ENCODE results near the gene FBXL17.

The FBXL17 gene

GRCh38 chr5:107858788-107859187 is 523.1 kb downstream of the FBXL17 start:
- DNase-seq (ENCODE audit: low read depth) = no peak

DNA sequence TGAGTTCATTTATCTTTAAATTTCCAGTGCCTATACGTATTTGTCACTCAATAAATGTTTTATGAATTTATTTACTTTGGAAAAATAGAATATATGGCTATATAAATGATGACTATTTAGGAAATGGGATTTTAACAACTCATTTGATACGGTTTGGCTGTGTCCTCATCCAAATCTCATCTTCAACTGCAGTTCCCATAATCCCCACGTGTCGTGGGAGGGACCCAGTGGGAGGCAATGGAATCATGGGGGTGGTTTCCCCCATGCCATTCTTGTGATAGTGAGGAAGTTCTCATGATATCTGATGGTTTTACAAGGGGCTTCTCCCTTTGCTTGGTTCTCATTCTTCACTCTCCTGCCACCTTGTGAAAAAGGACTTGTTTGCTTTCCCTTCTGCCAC is 523.6 kb downstream of the FBXL17 start:
- DNase-seq (ENCODE audit: low read depth) = no peak

- DNase-seq (ENCODE audit: low read depth) = no peak
Measured at GRCh38 chr5:107857785-107858184, 524.1 kb downstream of the FBXL17 start.

DNA sequence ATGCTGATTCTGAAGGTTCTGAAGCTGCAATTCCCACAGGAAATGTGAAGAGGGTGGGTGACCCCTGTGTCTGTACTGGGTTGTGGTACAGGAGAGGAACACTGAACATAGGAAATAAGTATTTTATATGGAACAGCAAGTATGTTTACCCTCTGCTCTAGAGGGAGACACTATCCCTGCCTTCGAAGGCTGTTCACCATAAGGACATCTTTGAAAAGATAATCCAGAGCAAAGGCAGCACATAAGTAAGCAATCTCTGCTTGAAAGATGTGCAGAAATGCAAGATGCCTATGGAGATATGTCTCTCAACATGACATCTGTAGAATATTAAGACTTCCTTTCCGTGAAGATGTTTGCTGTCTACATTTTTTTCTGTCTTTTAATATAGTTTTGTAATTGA is 526.7 kb downstream of the FBXL17 start:
- DNase-seq (ENCODE audit: low read depth) = no peak

- no peak for DNase-seq (ENCODE audit: low read depth)
Measured at GRCh38 chr5:107853696-107854095, 528.2 kb downstream of the FBXL17 start.

DNA sequence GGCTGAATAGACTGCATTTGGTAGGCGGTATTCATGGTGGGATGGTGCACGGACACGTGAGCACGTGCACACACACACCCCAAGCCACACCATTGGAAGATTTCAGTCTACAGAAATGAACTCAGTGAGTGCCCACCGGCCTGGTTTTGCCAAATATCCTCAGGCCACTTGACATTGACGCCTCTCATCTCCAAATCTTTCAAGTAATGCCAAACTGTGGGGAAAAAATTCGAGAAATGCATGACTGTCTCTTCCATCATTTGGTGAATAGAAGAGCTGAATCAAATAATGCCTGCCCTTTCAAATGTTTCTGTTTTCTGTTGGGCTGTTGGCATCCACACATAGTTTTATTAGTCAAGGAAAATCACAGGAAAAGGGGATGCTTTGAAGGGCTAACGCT is 528.9 kb downstream of the FBXL17 start:
- DNase-seq (ENCODE audit: low read depth) = no peak

DNA sequence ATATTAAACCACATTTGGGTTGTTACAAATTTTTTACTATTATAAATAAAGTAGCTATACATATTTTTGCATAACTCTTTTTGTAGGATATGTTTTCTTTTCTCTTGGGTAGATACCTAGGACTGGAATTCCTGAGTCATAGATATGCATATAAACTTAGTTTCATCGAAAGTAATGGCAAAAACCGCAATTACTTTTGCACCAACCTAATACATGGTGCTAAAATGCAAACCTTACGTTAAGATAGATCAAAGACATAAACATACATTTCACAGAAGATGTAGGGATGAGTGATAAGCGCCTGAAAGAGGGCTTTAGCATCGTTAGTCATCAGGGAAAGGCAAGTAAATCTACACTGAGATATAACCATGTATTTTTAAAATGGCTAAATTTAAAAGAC is 532.8 kb downstream of the FBXL17 start:
- DNase-seq (ENCODE audit: low read depth) = no peak

DNA sequence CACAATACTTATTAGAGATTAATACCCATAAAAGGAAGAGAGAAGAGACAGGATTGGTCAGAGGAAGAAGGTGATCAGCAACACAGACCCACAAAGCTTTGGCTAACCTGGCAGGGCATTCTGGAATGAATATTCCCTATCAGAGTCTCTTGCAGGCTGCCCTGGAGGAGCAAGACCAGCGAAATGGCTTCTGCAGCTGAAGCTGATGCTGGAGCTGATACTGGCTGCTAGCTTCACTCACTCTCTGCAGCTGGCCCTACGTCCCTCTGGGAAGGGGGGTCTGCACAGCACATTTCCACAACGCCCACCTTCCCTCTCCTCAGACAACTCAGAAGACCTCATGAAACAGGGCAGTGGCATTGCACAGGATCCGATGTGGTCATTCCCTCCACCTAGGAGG is 541.3 kb downstream of the FBXL17 start:
- no peak for DNase-seq (ENCODE audit: low read depth)

DNA sequence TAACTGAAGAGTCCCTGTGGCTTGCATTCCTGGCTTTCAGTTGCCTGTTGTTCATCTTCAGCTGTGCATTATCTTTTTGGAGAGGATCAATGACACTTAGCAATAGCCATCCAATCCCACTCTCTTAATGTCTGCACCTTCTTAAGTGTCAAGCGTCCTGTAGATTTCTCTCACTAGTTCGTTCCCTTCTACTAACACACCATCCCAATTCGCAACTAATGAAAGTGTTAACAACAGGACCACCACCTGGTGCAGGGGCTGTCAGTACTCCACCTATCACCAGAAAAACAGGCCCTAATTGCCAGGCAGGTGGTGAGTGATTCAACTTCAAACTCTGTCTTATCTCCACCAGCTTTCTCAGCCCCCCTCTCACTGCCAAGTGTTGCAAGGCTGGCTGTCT is 541.7 kb downstream of the FBXL17 start:
- no peak for DNase-seq (ENCODE audit: low read depth)

- no peak for DNase-seq (ENCODE audit: low read depth)
Measured at GRCh38 chr5:107835096-107835495, 546.8 kb downstream of the FBXL17 start.

DNA sequence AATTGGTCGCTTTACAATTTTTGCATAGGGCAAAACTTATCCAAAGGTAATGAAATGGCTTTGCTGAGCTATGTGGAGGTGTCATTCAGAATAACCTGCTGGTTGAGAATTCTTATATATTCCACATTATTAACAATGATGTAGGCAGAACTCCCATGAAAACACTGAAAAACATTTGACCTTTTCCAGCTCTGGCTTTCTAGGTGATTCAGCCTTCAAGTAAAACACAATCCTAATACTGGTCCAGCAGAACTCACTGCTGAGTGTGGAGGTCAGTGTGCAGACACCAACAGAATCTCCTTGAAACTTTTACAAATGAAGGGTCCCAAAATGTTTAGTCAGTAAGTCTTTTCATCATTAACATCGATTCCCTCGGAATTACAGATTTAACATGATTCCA is 549.2 kb downstream of the FBXL17 start:
- DNase-seq (ENCODE audit: low read depth) = no peak

DNA sequence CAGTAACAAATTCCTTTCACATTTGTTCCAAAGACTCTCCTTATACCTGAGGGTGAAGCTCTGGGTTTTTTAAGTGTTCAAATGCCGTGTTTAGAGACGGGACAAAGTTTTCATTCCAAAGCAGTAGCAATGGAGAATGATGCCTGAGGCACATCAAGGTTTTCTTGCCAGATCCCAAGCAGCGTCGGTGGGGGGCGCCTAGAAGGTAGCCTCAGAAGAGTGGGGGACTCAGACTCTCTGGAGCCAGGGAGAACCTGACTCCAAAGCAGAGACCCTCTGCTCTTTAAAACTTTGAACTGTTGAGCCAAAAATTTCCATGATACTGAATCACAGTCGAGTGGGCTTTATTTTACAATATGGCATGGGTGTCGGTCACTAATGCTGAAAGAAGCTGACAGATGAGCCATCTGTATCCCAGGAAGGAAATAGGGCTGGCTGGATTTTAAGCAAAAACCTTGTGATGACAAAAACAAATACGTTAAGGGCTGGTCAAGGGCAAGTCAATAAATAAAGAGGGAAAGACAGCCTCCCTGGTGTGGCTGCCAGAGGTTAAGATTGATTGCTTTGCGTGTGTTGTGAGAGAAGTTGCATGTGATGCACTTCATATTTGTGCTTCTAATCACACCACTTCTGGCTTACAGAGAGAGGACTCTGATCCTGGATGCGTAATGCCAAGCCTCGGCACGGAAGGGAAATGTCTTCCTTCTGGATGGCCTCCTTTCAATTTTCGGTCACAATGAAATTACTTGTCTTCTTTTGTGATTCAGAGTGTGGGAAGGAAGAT is 550.1 kb downstream of the FBXL17 start:
- no peak for DNase-seq (ENCODE audit: low read depth)

DNA sequence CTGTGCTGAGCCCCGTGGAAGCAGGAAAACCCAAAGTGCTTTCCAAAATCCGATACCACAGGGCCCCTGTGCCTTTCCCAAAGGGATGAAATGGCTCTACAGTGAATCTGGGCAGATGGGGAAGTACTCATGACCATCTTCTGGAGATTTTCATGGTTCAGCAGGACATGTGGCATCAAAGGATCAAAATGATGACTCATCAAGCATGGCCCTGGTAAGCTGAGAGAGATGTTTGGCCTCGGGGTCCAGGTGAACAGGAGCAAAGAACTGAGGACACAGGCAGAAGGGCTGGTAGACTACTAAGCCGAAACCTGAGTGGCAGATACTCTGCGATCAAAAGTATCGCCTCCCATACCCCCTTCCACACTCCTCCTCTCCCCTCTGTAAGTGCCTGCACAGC is 551.1 kb downstream of the FBXL17 start:
- no peak for DNase-seq (ENCODE audit: low read depth)

- no peak for DNase-seq (ENCODE audit: low read depth)
Measured at GRCh38 chr5:107826311-107827000, 555.4 kb downstream of the FBXL17 start.

- DNase-seq (ENCODE audit: low read depth) = no peak
Measured at GRCh38 chr5:107824821-107825220, 557.1 kb downstream of the FBXL17 start.

DNA sequence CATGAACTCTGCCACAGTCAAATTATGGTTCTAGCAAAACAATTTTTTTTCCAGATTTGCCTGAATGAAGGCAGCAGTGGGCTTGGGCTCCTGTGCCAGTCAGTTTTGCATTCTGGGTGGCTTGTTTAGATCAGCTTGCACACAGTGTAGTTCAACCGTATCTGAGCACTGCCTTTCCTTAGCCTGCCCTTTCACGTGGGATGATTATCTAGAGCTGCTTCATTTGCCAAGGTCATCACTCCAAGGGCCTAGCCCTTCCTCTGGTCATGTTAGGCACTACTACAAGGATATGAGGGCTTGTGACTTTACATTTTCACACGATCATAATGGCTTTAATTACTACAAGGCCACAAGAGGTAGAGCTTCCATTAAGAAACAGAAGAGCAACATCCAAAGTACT is 560.6 kb downstream of the FBXL17 start:
- no peak for DNase-seq (ENCODE audit: low read depth)

DNA sequence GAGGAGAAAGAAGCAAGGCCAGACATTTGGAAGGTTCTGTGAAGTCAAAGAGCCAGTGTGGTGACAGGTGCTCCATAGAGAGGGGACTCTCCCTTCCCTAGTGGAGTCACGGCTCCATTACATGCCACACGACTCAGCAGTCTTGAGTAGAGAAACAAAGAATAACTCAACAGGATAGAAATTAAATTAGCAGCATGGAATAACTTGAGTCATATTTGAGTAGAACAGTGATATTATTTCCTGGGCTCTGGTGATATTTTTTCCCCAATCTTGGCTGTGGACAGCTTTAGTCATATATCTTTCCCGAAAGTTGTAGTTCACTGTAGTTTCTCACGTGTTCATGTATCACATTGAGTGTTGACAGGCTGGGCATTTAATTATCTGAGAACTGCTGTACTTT is 561.5 kb downstream of the FBXL17 start:
- DNase-seq (ENCODE audit: low read depth) = no peak

GRCh38 chr5:107817951-107818350 is 563.9 kb downstream of the FBXL17 start:
- DNase-seq (ENCODE audit: low read depth) = no peak

DNA sequence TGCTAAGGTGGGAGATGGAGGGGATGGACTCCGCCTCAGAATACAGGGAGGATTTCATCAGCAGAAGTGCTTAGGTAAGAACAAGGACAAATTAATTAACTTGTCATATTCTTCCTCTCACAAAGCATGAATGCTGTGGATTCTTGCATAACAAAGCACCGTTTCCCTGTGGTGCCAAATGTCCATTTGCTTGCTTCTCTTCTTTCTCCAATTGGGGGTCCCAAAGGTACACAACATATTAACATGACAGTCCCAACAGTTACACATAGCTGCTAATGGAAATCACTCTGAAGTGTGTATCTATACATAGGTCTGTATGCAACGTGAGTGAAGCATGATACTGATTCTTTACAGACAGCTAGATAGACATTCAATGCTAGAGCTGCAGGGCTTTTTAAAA is 564.5 kb downstream of the FBXL17 start:
- DNase-seq (ENCODE audit: low read depth) = no peak

DNA sequence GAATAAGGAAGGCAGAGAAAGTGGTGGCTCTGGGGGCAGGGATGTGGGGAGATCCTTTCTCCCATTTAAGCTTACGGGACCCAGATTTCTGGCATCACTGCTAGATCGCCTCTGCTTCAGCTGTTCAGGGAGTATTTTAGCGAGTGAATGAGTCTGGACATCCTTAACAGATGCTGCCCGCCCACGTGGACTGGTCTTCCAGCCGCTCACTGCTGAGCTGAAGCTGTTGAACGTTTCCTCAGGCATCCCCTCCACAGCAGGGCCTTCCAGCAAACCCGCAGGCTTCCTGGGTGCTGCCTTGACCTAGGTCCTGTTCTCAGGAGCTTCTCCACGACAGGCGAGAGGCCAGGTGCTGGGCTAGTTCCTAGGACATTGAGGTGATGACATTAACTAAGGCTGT is 566.8 kb downstream of the FBXL17 start:
- no peak for DNase-seq (ENCODE audit: low read depth)

DNA sequence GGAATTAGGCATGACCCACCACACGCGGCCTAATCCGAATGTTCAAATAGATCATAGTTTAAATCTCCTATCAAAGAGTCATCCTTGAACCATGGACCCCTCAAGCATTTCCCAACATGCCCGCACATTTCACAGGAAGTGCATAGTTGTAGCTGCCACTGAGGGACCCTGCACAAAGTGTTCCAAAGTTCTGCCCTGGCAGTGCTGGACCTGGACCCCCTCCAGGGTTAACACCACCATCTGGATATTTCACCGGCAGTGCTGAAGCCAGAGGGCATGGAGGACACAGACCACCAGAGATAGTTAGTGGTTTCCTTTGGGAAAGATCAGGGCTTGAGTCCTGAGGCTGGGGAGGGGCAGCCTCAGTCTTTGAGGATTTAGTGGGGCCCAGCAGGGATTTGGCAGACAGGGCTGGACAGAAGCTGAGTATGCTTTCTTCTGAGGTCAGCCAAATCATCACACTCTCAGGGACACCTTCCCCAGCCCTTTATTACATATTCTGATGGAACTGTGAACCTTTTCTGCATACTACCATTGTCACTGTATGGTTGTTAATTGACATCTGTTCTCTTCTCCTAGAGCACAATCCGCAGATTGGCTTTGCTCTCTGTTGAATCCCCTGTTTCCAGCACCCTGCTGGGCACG is 567.6 kb downstream of the FBXL17 start:
- no peak for DNase-seq (ENCODE audit: low read depth)

DNA sequence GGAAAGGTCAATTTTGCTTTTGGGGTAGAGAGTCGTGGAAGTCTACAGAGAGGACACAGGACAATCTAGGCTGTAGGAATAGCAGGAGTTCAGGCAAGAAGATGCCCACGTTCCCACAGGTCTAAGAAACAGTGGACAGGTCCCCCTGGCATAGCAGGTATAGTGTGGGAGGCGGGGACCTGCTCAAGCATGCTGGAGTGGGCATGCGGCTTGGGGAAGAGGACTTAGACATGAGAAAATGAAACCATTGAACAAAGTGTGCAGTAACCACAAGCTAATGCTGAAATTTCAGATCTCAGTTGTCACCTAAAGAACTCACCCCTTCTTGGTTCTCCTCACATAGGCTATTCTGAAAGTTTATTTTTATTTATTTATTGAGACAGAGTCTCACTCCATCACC is 568.3 kb downstream of the FBXL17 start:
- no peak for DNase-seq (ENCODE audit: low read depth)

DNA sequence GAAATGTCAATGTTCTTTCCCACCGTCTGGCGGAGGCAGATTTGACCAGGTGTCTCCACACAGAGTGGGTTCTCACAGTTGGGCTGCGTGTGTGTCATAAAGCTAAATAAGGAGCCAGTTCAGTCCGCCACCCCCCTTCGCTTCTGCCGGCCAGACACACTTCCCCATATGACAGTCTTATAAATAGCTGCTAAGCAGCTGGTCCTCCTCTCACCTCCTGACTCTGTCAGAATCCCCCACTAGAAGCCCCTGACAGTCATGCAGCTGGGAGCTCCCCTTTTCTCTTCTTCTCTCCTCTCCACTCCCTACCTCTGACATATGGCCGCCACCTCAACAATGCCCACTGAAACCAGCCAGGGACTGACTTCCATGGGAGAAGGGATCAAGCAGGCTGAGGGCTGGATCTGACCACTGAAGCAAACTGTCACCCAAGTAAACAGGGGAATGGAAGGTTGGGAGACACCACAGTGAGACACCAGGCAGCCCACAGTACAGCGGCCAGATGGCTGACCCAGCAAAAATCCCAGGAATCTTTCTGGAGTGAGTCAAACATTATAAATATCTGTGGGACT is 569.2 kb downstream of the FBXL17 start:
- DNase-seq (ENCODE audit: low read depth) = no peak

All from stimulated activated CD4-positive, alpha-beta T cell treated with anti-CD3 and anti-CD28 coated beads, Interleukin-2, amount 100 ng/mL, for 4 hours (primary cell).